Activated gamma-delta T cell treated with Interleukin-2 at 50 U/mL for 16 hours (primary cell): ENCODE data around the gene MTNR1B.

ENCODE experiments used
- DNase-seq: peaks from one replicate; pipeline ENCODE4 v3.0.0-alpha.2; 2020

Gene MTNR1B

GRCh38 chr11:92969634-92970347 is at the start of gene MTNR1B:
Gene MTNR1B (plus strand): TSS chr11:92969651. CDS start chr11:92969726, 75 bp downstream.
- DNase-seq = no peak

- no peak for DNase-seq
These were observed 49.1 kb upstream of the MTNR1B start for GRCh38 chr11:92920331-92920730.

GRCh38 chr11:92922731-92923130 is 46.7 kb upstream of the MTNR1B start:
- no peak for DNase-seq

DNA sequence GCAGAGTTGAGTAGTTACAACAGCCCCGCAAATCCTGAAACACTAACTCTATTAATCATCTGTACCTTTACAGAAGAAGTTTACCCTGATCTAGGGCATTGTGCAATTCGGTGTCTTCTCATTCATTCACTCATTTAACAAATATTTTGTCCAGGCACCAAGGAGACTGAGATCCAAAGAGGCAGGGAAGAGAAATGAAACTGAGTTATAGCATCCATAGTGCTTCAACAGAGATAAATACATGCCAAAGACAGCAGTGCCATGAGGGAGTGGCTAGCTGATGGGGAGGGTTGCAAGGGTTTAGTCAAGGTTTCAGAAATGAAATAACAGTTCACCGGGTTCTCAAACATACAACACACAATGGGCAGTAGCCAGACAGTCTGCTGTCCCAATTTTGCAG is 40.2 kb upstream of the MTNR1B start:
- no peak for DNase-seq

- no peak for DNase-seq
These were observed 39.8 kb upstream of the MTNR1B start for GRCh38 chr11:92929653-92930052.

DNA sequence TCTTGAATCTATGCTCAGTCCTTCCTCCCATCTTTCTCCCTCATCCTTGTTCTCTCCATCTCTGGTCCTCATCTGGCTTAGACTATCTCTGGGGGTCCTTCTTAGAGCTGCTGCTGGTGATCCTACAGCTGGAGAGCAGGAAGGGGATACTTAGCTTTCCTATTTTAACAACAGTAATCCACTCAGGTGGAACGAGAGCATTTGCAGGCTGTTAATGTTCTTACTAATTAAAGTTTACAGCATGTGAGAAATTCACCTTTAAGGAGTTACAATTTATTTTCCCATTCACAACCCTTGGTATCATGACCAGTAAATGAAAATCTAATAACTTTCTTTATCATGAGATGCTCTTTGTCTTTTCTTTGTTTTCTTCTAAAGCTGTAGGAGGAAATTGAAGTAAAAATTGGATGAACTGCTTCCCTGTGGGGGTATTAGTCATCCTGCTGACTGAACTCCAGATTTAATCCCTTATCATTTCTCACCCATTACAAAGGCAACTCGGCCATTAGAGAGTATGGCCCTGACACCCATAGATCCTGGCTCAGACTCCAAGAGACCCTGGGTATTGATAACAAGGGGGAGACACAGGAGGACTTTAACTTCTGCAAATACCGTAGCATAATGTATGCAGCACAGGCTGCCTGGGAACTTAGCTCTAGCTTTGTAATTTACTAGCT is 37.6 kb upstream of the MTNR1B start:
- DNase-seq = no peak

DNA sequence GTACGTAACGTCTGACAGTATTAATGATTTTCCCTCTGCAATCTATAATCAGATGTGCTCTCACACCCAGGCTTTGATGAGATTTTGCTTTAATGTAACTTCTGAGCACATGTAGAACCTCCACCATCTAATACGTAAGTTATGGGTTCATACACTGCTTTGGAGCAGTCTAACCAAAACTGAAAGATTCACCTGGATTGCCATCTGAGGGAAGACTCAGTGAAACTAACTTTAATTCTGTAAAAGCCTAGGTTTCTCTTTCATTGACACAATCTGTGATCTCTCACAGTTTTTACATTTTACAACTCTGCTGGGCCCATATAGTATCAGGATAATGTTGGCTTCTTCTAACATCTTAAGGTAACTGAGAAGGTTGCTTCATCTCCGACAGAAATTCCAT is 30.1 kb upstream of the MTNR1B start:
- no peak for DNase-seq

DNA sequence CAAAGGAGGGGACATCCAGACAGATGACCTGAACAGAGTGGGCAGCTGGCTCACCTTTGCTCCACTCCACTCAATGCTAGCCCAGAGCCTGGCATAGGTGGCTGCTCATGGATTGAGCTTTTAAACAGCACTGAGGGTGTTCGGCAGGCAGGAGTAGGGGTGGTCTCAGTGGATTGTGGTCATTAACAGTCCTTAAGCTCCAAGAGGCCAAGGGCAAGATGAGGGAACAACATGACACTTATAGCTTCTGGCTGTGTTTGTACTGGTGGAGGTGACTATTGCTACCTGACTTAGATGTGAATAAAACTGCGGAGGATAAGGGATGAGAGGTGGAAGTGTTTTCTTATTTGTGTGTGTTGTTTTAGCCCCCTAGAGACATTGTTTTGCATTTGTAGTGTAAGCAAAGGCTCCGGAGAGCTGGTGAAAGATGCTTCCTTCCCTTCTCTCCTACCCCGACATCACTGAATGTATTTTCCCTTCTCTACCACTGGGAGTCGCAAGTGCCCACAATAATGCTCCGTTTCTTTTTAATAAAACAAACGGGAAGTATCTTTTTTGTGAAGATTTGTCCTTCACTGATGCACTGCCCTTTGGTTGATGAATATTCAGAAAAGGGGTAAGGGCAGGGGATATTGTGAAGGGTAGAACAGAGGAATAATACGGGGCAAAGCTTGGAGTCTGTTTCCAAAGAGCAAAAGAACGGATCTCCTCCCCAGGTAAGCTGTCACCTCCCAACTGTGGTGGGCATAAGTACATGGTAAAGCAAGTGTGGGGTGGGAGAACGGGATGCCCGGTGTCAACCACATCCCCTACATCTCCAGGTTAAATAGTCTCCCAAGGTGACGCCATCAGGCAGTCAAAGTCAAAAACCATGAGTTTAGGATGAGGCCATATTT is 27.5 kb upstream of the MTNR1B start:
- DNase-seq = no peak

- no peak for DNase-seq
These were observed 22.7 kb upstream of the MTNR1B start for GRCh38 chr11:92946707-92947106.

DNA sequence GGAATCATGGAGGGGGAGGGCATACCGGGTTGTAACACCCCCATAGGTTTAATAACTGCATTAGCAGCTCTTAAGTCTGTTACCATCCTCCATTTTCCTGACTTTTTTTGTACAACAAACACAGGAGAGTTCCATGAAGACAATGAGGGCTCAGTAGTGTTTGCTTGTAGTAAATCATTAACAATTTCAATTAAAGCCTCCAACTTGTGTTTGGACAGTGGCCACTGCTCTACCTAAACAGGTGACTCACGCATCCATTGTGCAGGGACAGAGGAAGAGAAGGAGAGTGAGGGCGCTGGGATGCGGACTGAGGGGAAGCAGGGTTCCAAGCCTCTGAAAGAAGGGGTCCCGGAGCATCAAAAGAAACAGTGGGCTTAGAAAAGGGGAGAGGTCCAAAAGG is 21.3 kb upstream of the MTNR1B start:
- no peak for DNase-seq

DNA sequence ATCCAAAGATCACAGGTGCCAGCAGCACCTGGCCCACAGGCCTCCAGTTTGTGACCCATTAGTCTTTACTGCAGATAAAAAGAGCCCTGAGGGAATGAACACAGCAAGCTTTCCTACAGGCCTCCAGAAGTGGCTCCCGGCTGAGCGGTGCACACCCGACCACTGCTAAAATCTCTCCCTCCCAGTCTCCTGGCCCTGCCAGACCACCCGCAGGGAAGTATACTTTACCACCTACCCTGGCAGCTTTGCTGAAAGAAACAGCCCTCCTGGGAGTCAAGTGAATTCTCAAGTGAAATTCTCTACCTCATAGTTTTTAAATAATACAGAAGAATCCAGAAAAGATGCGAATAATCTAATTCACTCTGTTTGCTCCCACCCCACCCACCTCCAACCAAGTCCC is 15.4 kb upstream of the MTNR1B start:
- no peak for DNase-seq

GRCh38 chr11:92955860-92956259 is 13.6 kb upstream of the MTNR1B start:
- no peak for DNase-seq

- DNase-seq = no peak
These were observed 8.6 kb upstream of the MTNR1B start for GRCh38 chr11:92960886-92961285.

- DNase-seq = no peak
These were observed 7.0 kb upstream of the MTNR1B start for GRCh38 chr11:92962446-92962845.

GRCh38 chr11:92964471-92964870 is 5.0 kb upstream of the MTNR1B start:
- DNase-seq = no peak

DNA sequence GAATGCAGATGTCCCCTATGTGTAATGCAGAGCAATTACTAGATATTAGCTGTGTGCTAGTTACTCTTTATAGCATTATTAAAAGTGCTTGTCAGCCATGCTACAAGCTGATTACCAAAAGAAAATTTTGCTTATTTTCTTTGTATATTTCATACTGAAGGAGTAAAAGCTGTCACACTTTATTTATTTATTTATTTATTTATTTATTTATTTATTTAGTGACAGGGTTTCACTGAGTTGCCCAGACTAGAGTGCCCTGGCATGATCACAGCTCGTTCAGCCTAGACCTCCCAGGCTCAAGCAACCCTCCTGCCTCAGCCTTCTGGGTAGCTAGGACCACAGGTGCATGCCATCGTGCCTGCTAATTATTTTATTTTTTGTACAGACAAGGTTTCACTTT is 4.3 kb upstream of the MTNR1B start:
- DNase-seq = no peak

- no peak for DNase-seq
These were observed 2.3 kb upstream of the MTNR1B start for GRCh38 chr11:92967178-92967577.

DNA sequence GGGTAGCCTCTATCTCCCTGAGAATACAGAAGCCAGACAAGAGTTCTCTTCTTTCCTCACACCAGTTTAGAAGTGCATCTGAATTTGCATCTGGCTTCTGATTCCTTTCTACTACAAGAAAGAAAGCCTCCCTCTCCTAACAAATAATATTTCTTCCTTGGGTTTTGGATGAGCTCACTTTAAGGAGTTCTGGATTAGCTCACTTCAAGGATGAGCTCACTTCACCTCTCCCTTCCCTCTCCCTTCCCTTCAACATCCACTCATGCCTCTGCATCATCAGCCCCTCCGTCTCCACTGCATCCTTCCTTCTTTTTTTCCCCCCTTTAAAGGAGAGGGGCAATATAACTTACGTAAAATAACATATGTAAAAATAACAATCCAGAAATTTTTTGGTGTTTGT is 1.6 kb upstream of the MTNR1B start:
- no peak for DNase-seq

- DNase-seq = no peak
These were observed 188 bp upstream of the MTNR1B start for GRCh38 chr11:92969293-92969633.

- no peak for DNase-seq
These were observed 2.8 kb downstream of the MTNR1B start for GRCh38 chr11:92972248-92972647.

- no peak for DNase-seq
These were observed 5.8 kb downstream of the MTNR1B start for GRCh38 chr11:92975285-92975684.

GRCh38 chr11:92976681-92977080 is 7.2 kb downstream of the MTNR1B start:
- DNase-seq = no peak

DNA sequence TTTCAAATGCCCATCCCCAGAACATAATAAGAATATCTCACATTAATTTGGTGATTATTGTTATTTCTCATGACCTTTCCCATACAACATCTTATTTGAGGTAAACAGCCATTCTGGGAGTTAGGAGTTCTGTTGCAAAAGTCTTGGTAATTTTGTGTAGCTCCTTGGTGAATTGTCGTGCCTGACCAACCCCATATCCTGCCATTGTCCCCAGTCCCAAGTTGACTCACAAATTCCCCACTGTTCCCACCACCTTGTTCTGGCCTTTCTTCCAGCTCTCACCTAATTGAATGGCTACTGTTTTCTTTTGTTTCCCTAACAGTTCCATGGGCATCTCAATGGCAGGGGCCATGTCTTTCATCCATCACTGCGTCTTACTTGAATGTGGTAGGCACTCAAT is 8.0 kb downstream of the MTNR1B start:
- DNase-seq = no peak
